GM21381 (cell line): ENCODE results near the gene OR52E6.
A peak's percentile ranks its signal among the peaks of the same experiment; 100 is the strongest.

Source experiments
- ATAC-seq: cut with Tn5 transposase; IDR thresholded peaks from one replicate; pipeline ENCODE4 v1.9.1; 2021; ENCODE audit warnings: mild to moderate bottlenecking, moderate library complexity; ENCODE audit not compliant: unreplicated experiment

Gene OR52E6

DNA sequence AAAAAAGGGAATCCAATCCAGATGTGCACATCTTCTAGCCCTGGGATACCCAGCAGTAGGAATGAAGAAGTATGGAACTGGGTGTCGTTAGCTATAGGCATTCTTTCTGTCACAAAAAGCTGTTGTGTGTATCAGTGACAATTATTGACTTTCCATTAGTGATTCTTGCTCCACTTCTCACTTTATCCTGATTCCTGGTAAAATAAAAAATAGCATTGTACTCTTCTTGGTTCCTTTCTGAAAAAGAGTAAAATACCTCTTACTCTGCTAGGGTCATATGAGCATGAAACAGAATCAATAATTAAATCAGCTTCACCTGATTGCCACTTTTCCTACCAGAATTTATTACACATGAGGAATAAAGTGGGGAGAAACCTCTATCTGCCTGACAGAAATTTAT lies at the start of gene OR52E6:
TSS of gene OR52E6 (minus strand) at position 101 of the 400 bp plus-strand sequence. CDS start at position 101, 0 bp downstream.
- ATAC-seq: no peak

DNA sequence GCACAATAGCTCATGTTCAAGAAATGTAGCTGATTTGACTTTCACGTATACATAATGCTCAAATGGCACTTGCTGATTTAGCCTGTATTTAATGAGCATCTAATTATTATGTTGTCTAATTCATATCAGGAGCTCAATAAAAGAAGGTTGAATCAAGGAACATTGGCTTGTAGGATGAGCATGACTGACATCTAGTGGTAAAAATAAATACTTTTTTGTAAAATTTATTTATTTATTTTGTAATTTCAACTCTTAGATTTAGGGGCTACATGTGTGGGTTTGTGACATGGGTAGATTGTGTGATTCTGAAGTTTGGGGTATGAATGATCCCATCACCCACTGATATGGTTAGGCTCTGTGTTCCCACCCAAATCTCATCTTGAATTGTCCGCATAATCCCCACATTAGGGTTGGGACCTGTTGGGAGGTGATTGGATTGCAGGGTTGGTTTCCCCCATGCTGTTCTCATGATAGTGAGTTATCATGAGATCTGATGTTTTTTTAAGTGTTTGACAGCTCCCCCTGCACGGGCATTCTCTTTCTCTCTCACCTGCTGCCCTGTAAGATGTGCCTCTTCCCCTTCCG lies 49.6 kb upstream of the OR52E6 start:
- ATAC-seq: no peak

DNA sequence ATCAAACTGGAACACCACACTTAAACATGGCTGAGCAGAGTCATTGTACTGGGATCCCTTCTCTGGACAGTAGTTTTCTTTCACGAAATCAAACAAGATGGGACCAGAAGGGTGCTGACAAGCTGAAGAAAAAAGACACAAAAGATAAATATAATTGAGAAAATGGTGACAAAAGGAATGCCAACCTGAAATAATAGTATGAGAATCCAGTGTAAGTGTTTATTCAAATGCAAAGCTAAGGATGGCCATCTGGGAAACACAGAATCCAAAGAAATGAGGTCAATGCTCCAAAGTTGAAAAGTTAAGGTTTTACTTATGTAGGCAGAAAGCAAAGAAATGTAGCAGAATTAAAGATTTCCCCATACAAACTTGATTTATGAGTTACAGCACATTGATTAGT lies 46.0 kb upstream of the OR52E6 start:
- no peak for ATAC-seq

DNA sequence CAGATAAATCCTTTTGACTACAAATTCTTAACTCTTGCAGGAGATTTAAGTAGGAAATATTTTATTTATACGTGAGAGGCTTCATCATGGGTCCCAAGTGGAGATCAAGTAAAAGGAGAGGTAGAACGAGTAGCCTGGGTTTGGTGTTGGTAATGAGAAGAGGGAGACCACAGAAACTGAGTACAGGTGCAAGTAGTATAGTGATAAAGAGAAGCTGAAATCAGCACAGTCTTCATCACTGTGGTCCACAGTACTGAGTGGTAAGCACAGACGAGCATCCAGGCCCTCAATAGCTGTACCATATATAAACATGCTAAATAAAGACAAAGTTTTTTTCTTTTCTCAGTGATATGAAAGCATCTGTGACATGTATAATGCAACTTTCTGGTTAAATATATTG lies 45.5 kb upstream of the OR52E6 start:
- ATAC-seq: no peak

DNA sequence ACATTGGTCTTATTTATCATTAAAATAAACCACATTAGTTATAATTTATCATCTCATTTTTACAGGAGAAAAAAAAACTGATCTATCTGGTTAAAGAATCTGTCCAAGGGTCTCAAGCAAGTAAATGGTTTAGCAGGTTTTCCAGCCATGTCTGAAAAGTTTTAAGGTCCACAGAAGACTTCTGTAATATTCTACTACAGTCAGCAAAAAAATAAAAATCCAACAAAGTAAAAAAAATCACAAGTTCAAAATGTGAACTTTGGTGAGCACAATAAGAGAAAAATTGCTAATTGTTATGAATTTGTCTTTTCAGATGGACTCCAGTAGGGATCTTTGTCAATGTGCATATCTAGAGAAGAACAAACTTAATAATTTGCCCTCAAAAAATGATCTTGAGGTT lies 40.1 kb upstream of the OR52E6 start:
- no peak for ATAC-seq

DNA sequence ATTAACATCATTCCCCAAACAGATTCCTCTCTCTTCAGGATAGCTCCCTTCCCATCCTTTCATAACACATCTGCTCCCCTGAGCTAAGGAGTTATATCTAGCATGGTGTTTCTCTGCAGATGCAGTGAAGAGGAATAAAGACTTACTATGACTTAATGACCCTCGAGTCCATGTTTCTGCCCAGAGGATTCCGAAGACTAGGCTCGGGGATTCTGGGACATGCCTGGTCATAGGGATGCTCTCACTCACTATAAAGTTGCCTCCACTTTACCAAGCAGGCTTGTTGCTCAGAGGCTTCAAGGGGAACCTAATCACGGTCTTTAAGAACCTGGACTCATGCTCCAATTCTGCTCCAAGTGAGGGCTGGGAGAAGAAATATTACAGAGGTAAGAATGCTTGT lies 38.6 kb upstream of the OR52E6 start, which contains the start of gene OR52E4:
TSS of gene OR52E4 (plus strand) at position 301 of the 400 bp plus-strand sequence. CDS start 3,664 bp downstream, outside the sequence.
- ATAC-seq: no peak

DNA sequence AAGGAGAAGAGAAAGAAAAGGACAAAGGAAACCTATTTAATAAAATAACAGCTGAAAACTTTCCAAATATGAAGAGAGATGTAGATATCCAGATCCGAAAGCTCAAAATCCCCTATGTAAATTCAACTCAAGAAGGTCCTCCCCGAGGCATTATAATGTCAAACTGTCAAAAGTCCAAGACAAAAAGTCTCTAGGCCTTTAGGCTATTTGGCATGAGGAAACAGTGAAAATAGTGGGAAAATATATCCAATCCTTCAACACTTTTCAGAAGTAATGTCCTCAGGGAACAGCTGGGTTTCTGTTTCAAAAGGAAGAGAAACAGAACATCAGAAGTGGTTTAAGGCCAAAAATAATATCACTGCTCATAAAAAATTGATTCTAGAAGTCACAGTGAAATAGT lies 36.9 kb upstream of the OR52E6 start:
- ATAC-seq: no peak

DNA sequence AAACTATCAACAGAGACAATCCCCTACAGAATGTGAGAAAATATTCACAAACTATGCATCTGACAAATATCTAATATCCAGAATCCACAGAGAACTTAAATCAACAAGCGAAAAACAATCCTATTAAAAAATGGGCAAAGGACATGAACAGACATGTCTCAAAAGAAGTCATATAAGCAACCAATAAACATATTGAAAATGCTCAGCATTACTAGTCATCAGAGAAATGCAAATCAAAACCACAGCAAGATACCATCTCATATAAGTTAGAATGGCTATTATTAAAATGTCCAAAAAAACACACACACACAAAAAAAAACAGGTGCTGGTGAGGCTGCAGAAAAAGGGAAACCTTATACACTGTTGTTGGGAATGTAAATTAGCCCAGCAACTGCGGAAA lies 24.1 kb upstream of the OR52E6 start:
- no peak for ATAC-seq

DNA sequence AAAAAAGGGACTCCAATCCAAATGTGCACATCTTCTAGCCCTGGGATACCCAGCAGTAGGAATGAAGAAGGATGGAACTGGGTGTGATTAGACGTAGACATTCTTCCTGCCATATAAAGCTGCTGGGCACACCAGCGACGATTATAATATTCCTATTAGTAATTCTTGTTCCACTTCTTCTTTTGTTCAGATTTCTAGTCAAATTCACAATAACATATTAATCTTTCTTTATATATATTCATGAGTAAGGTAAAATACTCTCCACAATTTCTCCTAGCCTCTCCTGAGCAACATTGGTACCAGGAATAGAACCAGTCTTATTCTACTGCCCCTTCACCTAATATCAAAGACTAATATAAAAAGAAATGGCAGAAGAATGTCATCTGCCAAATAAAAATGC lies 15.9 kb upstream of the OR52E6 start, which contains the start of gene OR52E8:
TSS of gene OR52E8 (minus strand) at position 101 of the 400 bp plus-strand sequence. CDS start at position 101, 0 bp downstream.
- no peak for ATAC-seq

DNA sequence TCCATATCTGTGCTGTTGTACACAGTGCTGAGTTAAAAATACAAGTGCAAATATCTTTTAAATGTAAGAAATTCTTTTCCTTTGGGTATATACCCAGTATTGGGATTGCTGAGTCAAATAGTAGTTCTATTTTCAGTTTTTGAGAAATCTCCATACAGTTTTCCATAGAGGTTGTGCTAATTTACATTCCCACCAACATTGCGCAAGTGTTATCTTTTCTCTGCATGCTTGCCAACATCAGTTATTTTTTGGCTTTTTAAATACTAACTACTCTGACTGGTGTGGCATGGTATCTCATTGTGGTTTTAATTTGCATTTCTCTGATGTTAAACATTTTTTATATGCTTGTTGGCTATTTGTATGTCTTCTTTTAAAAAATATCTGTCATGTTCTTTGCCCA lies 9.3 kb upstream of the OR52E6 start:
- ATAC-seq: no peak

DNA sequence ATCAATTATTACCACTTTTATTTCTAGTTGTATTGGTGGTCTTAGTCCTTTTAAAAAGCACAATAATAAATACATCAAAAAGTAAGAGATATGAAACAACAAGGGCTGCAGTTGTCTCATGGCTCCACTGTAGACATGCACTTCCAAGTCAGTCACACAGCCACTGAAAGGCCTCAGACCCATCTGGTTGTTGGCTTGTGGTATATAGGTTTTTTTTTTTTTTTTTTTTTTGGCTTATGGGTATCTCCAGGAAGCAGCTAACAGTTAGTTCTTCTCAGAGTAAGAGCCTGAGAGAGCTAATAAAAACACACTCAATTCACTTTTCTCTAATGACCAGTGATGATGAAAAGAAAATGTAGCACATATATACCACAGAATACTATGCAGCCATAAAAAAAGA lies 6.0 kb upstream of the OR52E6 start:
- ATAC-seq: no peak

DNA sequence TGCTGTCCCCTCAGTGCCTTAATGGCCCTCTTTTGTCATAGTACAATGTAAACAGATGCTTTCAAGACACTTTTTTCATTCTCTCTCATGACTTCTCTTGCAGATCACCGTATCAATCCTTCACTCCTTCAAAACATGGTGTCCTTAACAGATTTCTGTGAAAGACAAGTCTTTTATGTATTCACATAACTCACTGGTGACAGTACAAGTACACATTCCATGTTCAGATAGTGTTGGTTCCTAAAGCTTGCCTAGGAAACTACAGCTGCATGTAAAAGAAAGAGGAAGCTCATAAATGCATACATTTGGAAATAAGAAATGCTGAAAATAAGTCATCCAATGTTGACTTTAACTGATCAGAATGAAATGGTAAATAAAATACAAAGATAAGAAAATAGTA lies 5.0 kb upstream of the OR52E6 start:
- ATAC-seq: no peak

DNA sequence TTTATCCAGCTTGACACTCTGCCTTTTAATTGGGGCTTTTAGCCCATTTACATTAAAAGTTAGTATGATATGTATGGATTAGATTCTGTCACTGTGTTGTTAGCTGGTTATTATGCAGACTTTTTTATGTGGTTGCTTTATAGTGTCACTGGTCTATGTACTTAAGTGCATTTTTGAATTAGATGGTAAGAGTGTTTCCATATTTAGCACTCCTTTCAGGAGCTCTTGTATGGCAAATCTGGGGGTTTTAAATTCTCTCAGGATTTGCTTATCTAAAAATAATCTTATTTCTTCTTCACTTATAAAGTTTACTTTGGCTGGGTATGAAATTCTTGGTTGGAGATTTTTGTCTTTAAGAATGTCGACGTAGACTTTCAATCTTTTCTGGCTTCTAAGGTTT lies 4.0 kb downstream of the OR52E6 start:
- ATAC-seq: no peak

DNA sequence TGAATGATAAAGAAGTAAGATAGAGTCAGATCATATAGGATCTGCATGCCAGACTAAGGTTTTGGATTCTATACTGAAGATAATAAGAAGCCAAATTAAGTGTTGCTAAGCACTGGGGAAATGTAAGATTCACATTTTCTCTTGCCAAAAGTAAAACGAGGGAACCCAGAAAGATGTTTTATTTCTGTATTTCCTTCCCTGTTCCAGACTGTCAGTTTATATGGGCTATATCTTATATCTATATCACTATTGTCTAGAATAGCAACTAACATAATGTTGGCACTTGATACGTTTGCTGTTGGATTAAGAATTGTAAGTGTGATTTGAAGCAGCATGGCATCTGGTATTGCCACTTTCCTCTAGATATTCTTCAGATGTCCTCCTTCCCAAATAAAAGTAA lies 8.3 kb downstream of the OR52E6 start:
- ATAC-seq: no peak

DNA sequence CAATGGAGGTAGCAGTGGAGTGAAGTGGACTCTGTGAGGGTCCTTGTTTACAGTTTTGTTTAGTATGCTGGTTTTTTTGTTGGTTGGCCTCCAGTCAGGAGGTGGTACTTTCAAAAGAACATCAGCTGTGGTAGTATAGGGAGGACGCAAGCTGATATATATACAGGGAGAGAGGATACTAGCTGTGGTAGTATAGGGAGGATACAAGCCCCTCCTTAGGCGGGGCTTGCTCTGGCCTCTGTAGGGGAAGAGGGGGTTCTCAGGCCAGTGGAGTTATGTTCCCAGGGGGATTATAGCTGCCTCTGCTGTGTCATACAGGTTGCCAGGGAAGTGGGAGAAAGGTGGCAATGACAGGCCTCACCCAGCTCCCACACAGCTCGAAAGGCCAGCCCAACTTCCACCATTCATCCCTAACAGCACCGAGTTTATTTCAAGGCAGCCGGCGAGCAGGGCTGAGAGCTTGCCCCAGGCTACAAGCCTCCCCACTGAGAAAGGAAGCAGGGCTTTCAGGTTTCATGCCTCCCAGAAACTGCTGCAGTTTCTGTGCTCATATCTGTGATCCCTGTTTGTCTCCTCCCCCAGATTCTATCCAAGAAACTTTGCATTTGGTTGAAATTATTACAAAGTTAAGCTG lies 10.4 kb downstream of the OR52E6 start:
- no peak for ATAC-seq

DNA sequence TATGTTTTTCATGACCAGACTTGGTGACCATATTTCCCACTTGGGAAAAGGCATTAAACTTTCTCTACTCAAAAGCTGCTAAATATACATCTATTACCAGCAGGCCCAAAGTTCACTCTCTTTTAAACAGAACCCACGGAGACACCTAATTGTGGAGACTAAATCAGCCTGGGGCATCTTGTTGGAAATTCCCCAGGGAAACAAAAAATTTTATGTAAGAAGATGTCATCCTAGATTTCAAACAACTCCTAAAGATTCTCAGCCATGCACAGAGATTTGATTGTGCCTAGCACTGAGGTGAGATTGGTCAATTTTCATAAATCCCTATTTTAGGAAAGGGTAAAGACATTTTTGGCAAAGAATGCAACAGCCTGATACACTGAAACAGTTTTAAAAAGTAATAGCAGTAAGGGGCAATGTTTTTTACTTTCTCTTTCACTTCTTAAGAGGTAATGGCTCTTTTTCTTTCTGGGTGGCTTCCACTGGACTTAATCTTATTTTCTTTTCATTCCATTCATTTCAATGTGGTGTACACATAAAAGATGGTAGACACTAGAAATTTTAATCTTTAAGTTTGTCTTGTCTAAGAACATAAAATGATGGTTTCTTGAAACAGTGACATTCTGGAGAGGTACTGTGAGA lies 23.3 kb downstream of the OR52E6 start:
- peak; percentile 62 for ATAC-seq

DNA sequence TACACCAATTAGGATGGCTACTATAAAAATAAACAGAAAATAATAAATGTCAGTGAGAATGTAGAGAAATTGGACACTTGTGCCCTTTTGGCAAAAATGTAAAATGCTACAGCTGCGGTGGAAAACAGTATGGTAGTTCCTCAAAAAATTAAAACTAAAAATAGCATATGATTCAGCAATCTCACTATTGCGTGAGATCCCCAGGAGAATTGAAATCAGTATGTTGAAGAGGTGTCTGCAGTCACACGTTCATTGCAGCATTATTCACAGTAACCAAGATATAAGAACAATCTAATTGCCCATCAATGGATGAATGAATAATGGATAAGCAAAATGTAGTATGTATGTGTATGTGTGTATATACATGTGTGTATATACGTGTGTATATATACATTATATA lies 26.2 kb downstream of the OR52E6 start:
- ATAC-seq: no peak

DNA sequence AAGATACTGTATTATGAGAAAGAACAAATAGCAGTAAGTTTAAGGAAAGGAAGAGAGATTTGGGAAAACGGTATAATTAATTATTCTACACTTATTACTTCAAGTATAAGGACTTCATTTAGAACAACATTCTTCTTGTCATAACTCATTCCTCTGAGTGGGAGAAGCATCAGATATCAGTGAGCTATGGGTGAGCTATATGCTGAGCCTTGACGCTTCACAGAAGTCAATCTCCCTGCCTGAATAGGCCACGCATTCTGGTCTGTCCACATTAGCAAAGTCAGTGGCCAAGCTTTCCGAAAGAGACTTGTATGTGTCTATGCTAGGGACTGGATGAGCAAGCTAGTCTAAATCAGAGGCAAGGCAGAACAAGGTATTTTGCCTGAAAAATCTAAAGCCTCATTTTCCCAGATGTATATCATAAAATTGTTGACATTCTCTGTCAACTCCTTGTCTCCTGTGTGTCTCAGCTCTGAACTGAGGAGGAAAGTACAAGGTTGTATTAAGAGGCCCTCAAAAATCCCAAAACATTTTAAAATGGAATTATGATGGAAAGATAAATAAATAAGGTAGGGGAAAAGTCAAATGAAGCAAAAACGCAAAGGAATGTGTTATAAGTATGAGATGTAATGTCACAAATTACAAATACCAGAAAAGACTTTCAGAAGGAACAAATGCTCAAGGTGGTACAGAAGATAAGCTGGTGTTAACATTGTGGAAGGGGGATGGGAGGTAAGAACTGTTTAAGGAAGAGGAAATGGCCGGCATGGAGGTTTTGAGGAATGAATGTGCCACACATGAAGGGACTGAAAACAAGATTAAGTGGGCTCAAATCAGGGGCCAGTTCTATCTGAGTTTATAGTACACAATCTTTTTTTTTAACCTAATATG lies 31.5 kb downstream of the OR52E6 start:
- ATAC-seq: no peak

DNA sequence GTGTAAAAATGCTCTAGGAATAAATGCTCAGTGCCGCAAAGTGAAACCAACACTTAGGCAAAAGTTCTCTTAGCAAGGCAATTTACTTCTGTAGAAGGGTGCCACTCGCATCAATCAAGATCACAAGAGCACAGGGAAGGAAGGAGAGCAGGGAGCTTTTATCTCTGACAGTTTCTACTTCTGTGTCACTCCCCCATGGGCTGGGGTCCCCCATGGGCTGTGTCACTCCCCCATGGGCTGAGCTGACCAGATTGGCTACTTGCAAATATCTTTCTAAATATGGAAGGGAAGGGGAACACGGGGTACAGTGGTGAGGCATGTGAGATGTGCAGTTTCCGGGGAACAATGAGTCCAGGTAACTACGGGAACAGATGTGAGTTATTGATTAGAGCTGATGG lies 32.6 kb downstream of the OR52E6 start:
- ATAC-seq: no peak

DNA sequence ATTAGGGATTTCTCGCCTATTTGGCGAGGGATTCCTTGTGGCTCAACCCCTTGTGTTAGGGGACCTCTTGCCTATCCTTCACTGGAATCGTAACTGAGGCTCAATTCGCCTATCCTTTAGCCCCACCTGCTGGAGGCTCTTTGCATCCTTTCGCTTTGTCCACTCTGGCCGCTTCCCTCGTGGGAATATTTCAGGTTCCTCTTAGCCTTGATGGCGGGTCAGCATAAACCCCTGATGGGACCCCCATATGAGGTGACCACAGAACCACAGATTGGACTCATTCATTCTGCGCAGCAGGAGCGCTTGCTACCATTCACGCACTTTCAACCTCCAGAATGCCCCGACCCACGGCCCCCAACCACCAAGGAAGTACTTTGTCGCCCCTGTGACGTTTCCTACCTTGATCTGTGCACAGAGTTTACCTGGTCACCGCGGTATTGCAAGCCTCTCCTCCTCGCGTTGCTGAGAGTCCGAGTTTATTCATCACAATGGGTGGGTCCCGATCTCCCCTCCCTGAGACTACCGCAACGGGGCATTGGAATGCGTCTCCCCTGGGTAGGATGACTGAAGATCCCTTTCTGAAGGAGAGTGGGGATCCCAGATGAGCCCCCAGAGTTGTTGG lies 33.1 kb downstream of the OR52E6 start, which contains the start of gene OR52N2:
TSS of gene OR52N2 (plus strand) at position 425 of the 622 bp plus-strand sequence. CDS start 11,412 bp downstream, outside the sequence.
- ATAC-seq: peak; percentile 94

DNA sequence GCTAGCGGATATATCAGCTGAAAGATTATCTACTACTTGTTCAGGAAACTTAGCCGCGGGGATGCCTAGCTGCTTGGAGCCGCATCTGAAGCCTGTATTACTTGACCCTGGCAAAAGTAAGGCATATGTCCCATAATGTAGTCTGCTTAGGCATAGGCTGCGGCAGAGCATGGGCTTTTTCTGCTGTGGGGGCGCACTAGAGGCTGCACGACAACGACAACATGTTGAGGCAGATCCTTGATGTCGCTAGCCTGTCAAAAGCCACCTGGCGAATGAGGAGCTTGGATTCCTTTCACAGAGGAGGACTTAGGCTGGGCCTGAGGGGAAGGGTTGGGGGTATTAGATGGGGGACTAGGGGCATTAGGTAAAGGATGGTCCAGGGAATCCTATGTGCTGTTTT lies 34.1 kb downstream of the OR52E6 start:
- no peak for ATAC-seq
